Activated CD8-positive, alpha-beta memory T cell treated with anti-CD3 and anti-CD28 coated beads, Interleukin-2, amount 50 U/mL, for 4 hours (primary cell): Measurements from ENCODE around the gene SH3PXD2A.
"Not testable (repeated sequence)": the region's sequence is repeated elsewhere in the genome, so short reads cannot be mapped to it uniquely, and the experiment has no call there.

Experiments used
- DNase-seq: peaks from one replicate; pipeline ENCODE4 v3.0.0-alpha.2; 2020

Gene SH3PXD2A

DNA sequence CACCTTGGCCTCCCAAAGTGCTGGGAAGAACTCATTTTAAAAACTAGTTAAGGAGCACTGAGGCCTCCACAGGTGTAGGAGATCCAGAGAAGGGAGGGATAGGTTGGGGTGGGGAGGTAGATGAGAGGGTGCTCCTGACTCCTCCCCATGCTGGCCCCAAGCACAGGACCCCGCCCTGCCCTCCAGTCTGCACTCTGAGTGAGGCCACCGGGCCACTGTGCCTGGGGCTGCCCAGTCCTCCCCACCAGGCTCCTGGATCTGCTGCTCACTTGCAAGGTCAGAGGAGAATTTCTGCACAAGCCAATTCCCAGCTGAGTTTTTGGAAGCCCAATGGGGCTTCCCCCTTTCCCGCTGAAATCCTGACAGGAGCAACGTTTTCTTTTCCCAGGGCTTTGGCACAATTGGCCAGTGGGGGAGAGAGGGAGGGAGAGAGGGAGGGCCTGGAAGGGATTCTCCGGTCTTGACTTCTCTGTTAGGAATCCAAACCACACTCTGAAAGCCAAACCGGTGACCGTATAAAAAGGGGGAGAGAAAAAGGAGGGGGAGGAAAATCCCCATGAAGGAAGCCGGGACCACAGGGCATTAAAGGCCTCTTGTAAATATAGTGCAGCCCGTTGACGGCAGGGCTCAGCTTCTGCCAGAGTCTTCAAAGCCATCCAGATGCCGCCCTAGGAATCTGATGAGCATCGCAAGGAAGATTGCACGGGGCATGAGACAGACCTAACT, 116.2 kb downstream of the SH3PXD2A start:
- no peak for DNase-seq

DNA sequence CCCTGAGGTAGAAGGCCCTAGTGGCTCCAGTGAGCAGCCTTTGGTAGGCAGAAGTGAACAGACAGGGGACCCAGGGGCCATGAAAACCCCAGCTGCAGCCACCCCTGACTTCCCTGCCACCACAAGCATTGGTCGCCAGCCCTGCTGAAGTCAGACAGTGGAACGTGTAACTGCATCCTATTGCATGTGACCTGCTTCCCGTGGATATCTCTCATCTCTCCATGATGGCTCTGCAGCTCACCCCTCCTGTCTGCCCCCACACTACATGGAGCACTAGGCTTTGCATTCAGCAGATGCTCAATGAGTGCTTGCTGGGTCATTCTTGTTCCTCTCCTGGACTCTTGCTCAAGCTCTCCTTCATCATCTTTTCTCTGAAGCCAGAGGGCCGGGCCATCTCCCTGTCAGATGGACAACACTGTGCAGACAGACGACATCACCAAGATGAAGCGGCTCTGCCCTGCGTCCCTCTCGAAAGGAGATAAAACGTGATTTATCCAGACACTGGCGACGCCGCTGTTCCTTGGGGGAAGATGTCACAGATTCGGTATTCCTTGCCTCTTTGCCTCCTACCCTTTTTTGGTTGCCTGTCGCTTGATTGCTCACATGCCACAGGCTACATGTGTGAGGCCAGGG, 117.5 kb downstream of the SH3PXD2A start:
- DNase-seq: no peak

DNA sequence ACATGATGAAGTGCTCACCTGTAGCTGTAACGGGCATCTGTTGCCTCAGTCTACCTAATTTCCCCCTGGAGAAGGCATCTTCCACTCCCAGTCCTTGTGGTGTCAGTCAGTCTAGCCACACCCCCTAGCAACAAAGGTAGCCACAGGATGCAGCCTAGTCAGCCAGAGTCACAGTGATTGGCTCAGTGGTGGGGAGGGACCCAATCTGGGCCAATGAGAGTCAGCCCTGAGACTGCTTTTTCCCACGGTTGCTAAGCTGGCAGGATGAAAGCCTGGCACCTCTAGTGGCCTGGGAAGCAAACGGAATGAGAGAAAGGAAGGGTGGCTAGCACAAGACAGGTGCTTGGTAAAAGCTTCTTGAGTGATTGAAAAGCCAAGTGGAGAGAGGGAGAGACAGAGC, 118.6 kb downstream of the SH3PXD2A start:
- DNase-seq: no peak

DNA sequence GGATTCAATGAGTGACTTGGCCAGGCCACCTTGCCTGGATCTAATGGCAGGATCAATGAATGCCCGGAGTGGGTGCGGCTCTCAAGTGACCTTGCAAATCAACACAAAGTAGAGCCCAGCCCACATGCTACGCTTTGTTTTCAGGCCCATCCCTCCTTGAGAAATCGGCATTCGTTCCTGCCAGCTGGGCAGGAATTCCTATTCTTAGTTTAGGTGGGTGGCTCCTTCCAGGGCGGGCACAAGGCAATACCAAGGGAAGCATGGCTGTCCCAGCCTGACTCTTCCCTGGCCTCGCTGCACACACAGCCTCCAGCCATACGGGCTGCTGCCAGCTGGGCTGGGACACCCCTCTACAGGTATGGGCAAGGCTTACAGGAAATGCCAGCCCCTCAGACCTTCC, 119.3 kb downstream of the SH3PXD2A start:
- DNase-seq: no peak

DNA sequence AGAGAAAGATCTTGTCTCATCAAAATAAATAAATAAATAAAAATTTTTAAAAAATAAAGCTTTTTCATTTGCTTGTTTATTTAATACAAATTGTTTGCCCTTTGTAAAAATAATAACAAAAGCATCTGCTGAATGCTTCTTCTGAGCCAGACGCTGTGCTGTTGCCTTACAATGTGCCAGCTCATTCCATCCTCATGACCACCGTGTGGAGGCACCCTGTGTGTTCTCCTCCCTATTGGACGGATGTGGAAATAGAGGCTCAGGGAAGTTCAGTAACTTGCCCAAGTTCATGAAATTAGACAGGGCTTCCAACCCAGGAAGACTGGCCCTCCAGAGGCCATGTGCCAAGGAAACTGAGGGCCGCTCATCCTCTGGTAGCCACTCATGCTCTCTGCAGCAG, 120.6 kb downstream of the SH3PXD2A start:
- DNase-seq: no peak

DNA sequence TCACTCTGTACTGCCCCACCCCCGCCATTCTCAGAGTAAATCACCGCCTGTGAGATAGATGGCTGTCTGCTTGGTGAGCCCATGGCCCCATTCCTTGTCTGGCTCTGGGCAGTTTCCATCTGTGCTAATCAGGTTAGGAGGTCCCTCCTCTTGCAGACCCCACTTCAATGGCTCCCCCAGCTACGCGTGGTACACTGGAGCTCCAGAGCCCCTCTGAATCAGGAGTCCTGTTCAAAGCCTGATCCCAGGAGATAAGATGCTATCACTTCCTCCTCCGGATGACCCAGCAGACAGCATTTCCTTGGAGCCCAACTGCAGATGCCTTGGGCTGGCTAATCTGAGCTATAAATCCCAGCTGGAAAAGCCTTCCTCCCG, 122.3 kb downstream of the SH3PXD2A start:
- no peak for DNase-seq

DNA sequence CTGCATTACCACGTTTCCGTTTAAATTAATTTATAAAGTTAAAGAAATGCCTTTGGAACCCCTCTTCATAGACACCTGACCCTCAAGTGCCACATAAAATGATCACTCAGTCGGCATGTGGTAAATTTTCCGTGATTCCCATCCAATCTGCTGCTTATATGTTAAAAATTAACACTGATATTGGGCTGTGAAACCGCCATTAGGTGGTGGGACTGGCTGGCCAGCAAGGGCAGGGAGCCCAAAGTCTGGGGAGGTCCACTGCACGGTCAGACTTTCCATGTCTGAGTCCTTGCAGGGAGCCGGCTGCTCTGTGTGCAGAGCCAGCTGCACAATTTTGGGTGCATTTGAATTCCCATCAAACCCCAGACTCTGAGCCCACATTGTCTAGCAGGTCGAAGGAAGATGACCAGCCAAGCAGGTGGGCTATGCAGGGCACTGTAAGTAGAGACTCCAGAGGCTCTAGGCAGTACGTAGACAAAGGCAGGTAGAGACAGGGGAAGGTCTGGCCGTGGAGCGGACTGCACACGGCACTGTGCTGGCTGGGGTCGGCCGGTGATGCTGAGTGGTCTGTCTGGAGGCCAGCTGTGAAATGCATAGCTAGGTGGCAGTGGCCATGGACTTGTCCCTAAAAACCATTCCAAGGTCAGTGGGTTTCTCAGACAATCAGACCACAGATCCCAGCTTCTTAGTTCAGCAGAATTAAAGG, 122.9 kb downstream of the SH3PXD2A start:
- DNase-seq: no peak

DNA sequence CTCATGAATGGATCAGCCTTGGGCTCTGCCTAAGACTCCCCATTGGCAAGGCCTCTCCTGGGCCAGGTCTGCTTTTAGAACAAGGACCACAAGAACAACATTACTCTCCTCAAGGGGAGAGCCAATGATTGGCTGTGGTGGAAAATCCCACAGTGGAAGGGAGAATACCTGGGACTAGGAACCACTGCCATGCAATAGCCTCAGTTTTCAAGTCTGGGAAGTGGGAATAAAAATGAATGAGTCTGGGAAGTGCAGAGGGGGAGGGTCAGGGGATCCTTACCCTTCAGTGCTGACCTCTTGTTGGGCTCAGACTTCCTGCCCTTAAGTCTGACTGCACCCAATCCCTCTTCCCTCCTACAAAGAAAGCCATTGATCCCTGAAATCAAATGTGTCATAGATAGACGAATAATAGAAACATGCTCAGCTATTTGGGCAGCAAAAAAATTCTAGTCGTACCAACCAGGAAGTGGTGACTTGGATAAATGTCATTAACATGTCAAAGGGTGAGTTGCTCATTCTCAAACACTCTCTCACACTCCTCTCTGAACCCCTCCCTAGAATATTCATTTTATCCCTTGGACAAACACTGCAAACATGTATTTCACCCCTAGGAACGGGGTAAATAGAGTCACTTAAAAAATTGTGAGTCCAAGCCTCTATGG, 123.6 kb downstream of the SH3PXD2A start:
- no peak for DNase-seq

DNA sequence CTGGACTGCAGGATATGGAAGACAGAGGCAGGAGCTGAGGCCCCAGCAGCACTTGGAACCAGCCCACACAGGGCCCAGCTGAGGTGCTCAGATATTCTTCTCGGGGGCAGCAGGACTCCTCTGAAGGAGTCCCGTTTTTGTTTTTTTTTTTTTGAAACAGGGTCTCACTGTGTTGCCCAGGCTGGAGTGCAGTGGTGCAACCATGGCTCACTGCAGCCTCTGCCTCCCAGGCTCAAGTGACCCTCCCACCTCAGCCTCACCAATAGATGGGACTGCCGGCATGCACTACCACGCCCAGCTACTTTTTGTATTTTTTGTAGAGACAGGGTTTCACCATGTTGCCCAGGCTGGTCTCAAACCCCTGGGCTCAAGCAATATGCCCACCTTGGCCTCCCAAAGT, 124.3 kb downstream of the SH3PXD2A start:
- DNase-seq: not testable (repeated sequence)

DNA sequence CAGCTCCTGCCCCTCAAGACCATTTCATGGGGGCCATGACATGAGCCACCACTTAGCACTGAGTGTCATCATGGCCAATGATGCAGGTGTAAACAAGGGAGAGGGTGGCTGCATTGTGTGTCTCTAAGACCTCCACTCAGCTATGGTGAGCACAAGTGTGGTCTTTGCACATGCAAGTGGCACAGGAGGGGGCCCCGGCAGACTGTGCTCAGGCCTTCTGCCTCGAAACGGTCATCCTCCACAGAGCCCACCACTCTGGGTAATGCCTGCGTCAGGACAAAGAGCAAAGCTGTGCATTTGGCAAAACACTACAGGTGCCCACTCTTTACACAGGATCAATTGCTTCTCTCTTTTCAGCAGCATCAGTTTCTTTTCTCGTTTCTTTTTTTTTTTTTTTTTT, 125.5 kb downstream of the SH3PXD2A start:
- no peak for DNase-seq

DNA sequence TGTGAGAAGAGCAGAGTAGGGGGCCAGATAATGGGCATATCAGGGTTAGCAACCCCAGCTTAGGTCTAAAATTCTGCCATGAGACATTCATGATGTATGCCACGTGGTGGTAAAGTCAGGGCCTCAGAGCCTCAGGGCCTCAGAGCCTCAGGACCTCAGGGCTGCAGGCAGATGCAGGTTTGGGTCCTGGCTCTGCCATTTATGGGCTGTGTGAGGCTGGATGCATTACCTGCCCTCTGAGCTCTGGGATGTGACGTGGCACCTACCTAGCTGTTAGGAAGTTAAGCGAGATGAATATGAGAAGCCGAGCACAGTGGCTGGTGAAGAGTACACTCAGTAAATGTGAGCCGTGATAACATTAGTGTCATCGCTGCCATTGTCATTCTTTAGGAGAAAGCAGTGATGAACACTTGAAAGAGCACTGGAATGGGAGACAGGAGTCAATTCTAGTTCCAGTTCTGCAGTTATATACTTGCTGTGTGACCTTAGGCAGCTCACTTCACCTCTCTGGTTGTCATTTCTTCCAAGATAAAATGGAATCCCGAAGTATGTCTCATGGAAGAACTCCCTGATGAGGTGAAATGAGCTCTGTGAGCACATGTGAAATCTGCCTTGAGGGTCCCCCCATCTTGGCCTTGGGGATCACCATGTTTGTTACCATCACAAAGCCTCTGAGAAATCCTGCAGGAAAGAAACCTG, 127.2 kb downstream of the SH3PXD2A start:
- no peak for DNase-seq

DNA sequence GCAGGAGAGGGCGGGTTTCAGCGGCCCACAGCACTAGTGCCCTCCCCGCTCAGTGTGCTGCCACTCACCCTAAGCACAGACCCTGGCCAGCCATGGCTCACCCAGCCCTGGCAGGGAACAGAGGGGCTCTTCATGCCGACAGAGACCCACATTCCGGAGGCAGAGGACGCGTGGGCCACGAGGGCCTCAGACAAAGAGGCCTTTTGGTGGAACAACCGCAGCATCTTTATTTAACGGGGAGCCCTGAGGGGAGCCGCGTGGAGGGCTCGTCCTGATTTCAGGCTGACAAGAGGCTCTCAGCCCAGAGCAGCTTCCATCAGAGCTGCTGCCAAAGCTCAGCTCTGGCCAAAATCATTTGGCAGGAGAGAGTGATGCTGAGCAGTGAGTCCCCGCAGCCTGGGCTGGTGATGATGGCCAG, 127.8 kb downstream of the SH3PXD2A start:
- DNase-seq: no peak

DNA sequence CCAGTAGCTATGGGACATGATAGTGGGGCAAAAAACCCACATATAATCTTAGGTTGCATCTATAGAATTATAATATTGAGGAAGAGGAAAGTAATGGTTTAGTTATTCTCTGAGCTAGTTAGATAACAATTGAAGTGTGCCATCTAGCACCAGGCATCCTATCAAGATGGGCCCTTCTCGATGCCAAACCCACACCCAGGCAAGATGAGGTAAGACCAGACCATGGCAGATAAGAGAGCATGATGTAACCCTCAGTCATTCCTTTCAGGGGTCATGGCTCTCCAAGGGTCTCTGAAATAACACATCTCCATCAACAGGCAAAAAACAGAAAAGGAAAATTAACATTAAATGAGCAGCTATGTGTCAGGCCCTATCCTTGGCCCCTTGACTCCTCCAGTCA, 128.7 kb downstream of the SH3PXD2A start:
- no peak for DNase-seq

DNA sequence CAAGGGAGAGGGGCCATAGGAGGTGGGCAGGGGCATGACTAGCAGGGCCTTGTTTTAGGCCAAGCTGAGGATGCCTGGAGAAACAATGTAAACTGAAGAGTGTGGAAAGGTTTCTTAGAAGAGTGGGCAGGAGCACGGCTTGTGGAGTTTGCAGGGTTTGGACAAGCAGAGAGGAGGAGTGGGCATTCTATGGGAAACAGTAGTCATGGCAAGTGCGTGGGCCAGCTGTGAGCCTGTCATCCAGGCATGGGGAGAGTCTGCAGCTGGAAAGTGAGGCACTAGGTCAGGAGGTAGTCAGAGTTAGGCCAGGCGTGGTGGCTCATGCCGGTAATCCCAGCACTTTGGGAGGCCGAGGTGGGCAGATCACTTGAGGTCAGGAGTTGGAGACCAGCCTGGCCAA, 130.1 kb downstream of the SH3PXD2A start:
- DNase-seq: no peak

DNA sequence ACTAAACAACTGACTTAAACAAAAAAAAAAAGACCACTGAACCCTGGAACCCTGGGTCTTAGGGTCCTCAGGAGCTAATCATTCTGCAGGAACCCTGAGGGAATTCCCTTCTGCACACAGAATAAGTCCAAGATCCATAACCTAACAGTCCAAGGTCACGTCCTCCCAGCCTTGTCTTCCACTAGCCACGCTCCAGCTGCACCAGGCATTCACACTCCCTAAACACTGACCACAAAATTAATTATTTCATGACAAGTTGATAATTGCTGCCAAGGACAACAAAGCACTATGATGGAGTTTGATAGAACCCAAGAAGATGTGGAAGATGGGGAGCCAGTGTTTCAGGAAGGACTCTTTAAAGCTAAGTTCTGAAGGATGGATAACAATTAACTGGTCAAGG, 130.6 kb downstream of the SH3PXD2A start:
- DNase-seq: no peak

DNA sequence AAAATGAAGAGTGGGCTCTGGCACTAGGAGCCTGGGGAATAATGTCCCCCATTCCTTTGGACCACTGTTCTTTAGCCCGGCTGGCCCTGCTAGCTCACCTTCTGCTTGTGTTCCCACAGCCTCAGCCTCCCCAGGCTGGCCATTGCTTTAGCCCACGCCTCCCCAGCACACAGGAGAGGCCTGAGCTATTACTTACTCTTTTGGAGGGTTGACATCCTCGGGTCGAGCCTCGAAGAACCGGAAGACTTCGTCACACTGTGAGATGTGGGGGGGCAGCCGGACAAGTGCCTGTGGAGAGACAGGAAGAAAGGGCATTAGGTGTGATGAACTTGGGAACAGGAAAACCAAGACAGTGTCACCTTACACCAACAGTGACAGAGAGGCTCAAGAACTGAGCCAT, 131.3 kb downstream of the SH3PXD2A start:
- no peak for DNase-seq

DNA sequence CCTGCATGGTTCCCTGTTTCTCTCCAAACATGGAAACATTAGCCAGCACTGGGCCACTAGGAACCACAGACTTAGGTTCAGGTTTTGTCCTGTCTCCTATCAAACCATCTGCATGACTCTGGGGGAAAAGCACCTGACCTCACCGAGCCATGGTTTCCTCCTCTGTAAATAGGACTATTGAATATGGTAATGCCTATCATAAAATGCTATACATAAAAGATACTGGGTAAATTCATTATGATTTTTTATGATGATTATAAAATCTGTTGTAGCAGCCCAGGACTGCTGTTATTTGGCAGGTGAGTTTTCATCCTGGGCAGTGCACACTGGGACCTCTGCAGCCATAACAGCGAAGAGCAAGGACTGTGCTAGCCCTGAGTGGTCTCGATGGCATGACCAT, 131.8 kb downstream of the SH3PXD2A start:
- no peak for DNase-seq

DNA sequence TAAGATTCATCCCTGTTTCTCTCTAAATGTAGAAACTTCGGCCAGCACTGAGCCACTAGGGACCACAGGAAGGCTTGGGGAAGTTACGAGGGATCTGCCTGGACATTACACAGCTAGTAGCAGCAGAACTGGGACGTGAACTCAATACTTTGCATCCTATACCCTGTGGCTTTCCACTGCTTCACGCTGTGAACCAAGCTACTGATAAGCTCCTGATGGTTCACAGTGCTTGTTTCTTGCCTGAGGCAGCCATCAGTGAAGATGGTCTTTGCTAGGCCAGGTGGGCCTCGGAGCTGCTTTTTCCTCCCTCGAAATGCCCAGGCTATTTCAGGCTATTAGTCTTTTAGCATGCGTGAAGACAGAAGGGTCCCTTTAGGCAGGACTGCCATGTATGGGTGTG, 132.7 kb downstream of the SH3PXD2A start:
- no peak for DNase-seq

DNA sequence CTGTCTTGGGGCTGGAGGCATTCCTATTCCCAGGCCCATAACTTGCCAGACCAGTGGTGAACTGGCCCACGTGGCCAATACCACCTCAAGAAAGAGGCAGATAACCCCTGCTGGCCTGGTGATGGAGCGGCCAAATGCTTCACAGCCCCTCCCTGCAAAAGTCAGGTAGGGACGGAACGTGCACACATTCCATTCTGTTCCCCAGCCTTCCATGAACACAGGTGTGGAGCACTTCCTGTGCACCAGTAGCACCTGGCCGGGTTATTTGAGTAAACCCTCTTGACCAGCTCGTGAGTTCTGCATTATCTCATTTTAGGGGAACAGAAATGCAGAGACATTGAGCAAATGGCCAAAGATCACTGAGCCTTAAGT, 134.4 kb downstream of the SH3PXD2A start:
- no peak for DNase-seq

DNA sequence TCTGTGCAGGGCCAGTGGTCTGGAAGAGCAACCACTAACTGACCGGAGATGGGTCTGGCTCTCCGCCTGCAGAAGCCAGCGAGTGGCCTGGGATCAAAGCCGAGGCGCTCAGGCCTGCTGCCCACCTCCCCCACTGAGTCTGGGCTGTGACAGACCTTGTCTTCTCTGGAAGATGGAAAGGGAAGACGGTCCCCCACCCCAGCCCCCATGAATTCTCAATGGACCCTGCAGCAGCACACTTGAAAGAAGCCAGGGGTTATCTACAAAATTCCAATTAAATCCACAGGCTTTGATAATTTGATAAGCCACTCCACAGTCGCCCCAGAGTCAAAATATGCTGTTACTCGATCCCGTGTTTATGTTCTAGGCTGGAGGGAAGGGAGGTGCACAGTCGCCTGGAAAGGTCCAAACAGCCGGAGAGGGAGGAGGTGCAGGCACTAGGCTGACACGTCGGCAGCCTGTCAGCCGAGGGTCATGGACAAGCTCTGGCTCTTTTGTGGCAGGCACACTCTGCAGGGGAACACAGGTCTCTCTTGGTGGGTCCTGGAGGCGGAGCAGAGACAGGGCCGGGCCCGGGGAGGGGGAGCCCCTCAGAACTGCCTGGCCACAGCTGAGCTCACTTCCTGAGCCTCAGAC, 134.9 kb downstream of the SH3PXD2A start:
- no peak for DNase-seq

DNA sequence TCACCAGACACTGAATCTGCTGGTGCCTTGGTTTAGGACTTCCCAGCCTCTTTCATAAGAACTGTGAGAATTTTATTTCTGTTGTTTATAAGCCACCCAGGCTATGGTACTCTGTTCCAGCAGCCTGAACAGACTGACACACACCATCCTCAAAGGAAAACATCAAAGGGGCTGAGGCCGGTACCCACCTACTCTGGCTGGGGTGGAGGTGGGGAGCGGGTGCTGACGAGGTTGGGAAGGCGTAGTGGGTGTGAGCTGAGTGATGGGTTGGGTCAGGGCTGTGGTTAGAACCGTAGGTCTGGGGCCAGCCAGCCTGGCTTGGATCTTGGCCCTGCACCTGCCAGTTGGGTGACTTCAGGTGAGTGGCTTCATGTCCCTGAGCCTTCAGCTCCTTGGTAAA, 136.3 kb downstream of the SH3PXD2A start:
- no peak for DNase-seq

DNA sequence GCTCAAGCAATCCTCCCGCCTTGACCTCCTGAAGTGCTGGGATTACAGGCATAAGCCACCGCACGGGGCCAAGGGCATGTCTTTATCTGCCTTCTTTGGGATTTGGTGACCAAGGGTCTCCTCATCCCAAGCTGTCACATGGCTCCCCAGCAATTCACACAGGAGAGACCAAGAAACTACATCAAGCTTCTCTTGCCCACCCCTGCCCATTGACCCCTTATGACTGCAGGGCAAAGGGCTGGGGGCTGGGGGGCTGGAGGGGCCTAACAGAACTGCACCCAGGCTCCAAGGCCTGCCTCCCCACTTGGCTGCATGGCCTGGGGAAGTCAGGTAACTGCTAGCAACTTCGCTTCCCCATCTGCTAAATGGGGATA, 137.1 kb downstream of the SH3PXD2A start:
- no peak for DNase-seq
